SHP77 (cell line): ENCODE measurements around the gene LRWD1.
"Not testable (repeated sequence)": the region's sequence is repeated elsewhere in the genome, so short reads cannot be mapped to it uniquely, and the experiment has no call there.

ENCODE experiments used
- DNase-seq, 2 experiments: peaks; one replicate each; lab custom pipeline; 2025; lab: John Stamatoyannopoulos, UW

The LRWD1 gene

GRCh38 chr7:102468478-102469350 lies 3.9 kb downstream of the LRWD1 start:
- DNase-seq = no peak

- DNase-seq = no peak
Observed at GRCh38 chr7:102469351-102469971, 4.7 kb downstream of the LRWD1 start.

GRCh38 chr7:102469972-102470825 lies 5.4 kb downstream of the LRWD1 start:
- DNase-seq = no peak

- DNase-seq = no peak
Observed at GRCh38 chr7:102471791-102472125, 7.0 kb downstream of the LRWD1 start.

GRCh38 chr7:102472126-102473041 lies 7.6 kb downstream of the LRWD1 start:
- no peak for DNase-seq

- DNase-seq = no peak
Observed at GRCh38 chr7:102473271-102473991, 8.6 kb downstream of the LRWD1 start.

GRCh38 chr7:102474116-102474515 lies 9.3 kb downstream of the LRWD1 start:
- not testable (repeated sequence) for DNase-seq

- DNase-seq = not testable (repeated sequence)
Observed at GRCh38 chr7:102474736-102475435, 10.1 kb downstream of the LRWD1 start.

- not testable (repeated sequence) for DNase-seq
Observed at GRCh38 chr7:102478314-102479208, 13.8 kb downstream of the LRWD1 start, which contains the start of gene POLR2J. Gene POLR2J (minus strand): TSS chr7:102478922. CDS start chr7:102478860, 62 bp downstream.

GRCh38 chr7:102479209-102479584 lies 14.4 kb downstream of the LRWD1 start:
- DNase-seq = not testable (repeated sequence)

- DNase-seq = not testable (repeated sequence)
Observed at GRCh38 chr7:102479982-102480637, 15.3 kb downstream of the LRWD1 start.

GRCh38 chr7:102481962-102482361 lies 17.2 kb downstream of the LRWD1 start:
- DNase-seq = not testable (repeated sequence)

- not testable (repeated sequence) for DNase-seq
Observed at GRCh38 chr7:102484317-102484716, 19.5 kb downstream of the LRWD1 start.

- DNase-seq = not testable (repeated sequence)
Observed at GRCh38 chr7:102490529-102491075, 25.8 kb downstream of the LRWD1 start.

- not testable (repeated sequence) for DNase-seq
Observed at GRCh38 chr7:102493220-102493935, 28.6 kb downstream of the LRWD1 start.

GRCh38 chr7:102494026-102494425 lies 29.2 kb downstream of the LRWD1 start:
- DNase-seq = not testable (repeated sequence)

- not testable (repeated sequence) for DNase-seq
Observed at GRCh38 chr7:102494473-102495149, 29.8 kb downstream of the LRWD1 start.
